Vagina (tissue), 2 donors: ENCODE measurements around the gene EFNA4. TPM values are rescaled to one million over a fixed set of nuclear protein-coding genes. Genes with fewer than 3 reads are reported as not detected.

Experiments used
- DNase-seq, 2 donors: peaks; one replicate each; pipeline ENCODE4 v3.0.0-alpha.2; 2017; ENCODE audit errors: extremely low spot score in 2 of 2
- H3K27ac ChIP-seq: fragments of 200-600 bp; sonication (generic); one replicate; pipeline ENCODE4 v1.5.1; 2019
- H3K27me3 ChIP-seq: fragments of 200-600 bp; sonication (generic); one replicate; pipeline ENCODE4 v1.5.1; 2019
- H3K36me3 ChIP-seq, 2 donors: fragments of 200-600 bp; sonication (generic); one replicate each; pipeline ENCODE4 v1.5.1; 2017 to 2019
- H3K4me1 ChIP-seq: fragments of 200-600 bp; sonication (generic); one replicate; pipeline ENCODE4 v1.5.1; 2019
- H3K4me3 ChIP-seq, 2 donors: fragments of 200-600 bp; sonication (generic); 1 replicate in 1 of 2; 2 replicates in 1 of 2; pipeline ENCODE4 v1.5.1; 2016 to 2019
- H3K9me3 ChIP-seq: fragments of 200-600 bp; sonication (generic); one replicate; pipeline ENCODE4 v1.5.1; 2019
- CTCF ChIP-seq, 3 experiments: fragments of 450-650 bp in 2 of 3; fragments of 200-600 bp in 1 of 3; sonication (generic) in 1 of 3; IDR thresholded peaks; one replicate each; pipeline ENCODE4 v1.5.1; 2017 to 2019; ENCODE audit warnings: antibody characterized with exemption in 3 of 3, mild to moderate bottlenecking in 2 of 3, moderate library complexity in 2 of 3
- POLR2A ChIP-seq, 2 donors: fragments of 450-650 bp; IDR thresholded peaks; one replicate each; pipeline ENCODE4 v1.6.1; 2017; ENCODE audit warnings: antibody characterized with exemption in 2 of 2, mild to moderate bottlenecking in 2 of 2, moderate library complexity in 2 of 2
- POLR2AphosphoS5 ChIP-seq, 2 donors: sonication (generic); formaldehyde crosslinking; IDR thresholded peaks; one replicate each; pipeline ENCODE4 v1.9.0; 2017; ENCODE audit warnings: antibody characterized with exemption in 2 of 2, mild to moderate bottlenecking in 2 of 2, low read depth in 1 of 2; ENCODE audit not compliant: insufficient read depth in 1 of 2
- intact Hi-C: fragments of 100-400 bp; cut with DNase I; formaldehyde crosslinking; loops from one replicate; pipeline ENCODE4 v1.15.1; 2023
- total RNA-seq: library from RNA; depleted of rRNA; stranded (reverse); fragments of >200 nt; gene quantifications from one replicate; pipeline ENCODE4 v1.2.3, GENCODE V29; 2016

EFNA4 gene
- total RNA-seq, 1 donor from 2014 or later, result 13.8 TPM

DNA sequence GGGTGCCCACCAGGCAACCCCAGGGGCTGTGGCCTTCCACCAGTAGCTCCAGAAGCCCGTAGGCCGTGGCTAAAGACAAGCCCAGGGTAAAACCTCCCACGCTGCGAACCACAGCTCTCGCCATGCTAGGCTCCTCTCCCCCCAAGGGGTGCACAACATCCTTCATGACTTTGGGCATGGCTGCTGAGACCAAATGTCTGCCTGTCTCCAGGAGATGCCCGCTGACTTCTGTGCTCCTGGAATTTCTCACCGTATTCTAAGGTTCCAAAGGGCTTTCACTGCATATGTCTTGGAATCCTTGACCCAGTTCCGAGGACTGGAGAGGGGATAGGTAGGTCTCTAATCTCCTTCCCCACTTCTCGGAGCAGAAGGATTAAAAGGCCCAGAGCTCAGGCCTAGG, 30.0 kb upstream of the EFNA4 start, which contains the start of the genes DCST1 and DCST2:
Gene DCST1, plus strand, starts transcription at position 301 of the 400 bp plus-strand sequence. CDS start 213 bp downstream, outside the sequence.
Gene DCST2, minus strand, starts transcription at position 258 of the 400 bp plus-strand sequence. Its CDS starts 80 bp downstream, at position 178.
- Histone ChIP-seq H3K4me3 (no peak within 1 kb of the TSS), H3K9me3 (no peaks in the 10 kb centered on the region), H3K27me3 (no peaks in the 10 kb centered on the region), H3K36me3 (no peaks in the 10 kb centered on the region), H3K4me1 (peaks cover 20% of the 10 kb centered on the region), H3K27ac (no peak within 1 kb of the TSS)
- DNase-seq, result no peak
- intact Hi-C loops, result no loop called here
- TF ChIP-seq CTCF (IDR thresholded peaks at IDR 0.05), result no peak
- TF ChIP-seq POLR2A (IDR thresholded peaks at IDR 0.05), result no peak
- TF ChIP-seq POLR2AphosphoS5 (IDR thresholded peaks at IDR 0.05; ENCODE audit: insufficient read depth in 1 of 2, low read depth in 1 of 2), result no peak

- intact Hi-C loops, result no loop called here
- no peak overlapping the region for H3K4me3 ChIP-seq
- H3K27me3 ChIP-seq, result no peaks in the 10 kb centered on the region
- TF ChIP-seq POLR2A (IDR thresholded peaks at IDR 0.05), result no peak
- TF ChIP-seq POLR2AphosphoS5 (IDR thresholded peaks at IDR 0.05; ENCODE audit: insufficient read depth in 1 of 2, low read depth in 1 of 2), result no peak
- no peak for TF ChIP-seq CTCF (IDR thresholded peaks at IDR 0.05)
- no peak overlapping the region for H3K27ac ChIP-seq
- H3K4me1 ChIP-seq, result peaks cover 29% of the 10 kb centered on the region
- H3K36me3 ChIP-seq, result no peaks in the 10 kb centered on the region
- no peaks in the 10 kb centered on the region for H3K9me3 ChIP-seq
- no peak for DNase-seq
These were observed 29.0 kb upstream of the EFNA4 start for GRCh38 chr1:155034318-155035208.

- no peaks in the 10 kb centered on the region for H3K27me3 ChIP-seq
- no peak overlapping the region for H3K4me3 ChIP-seq
- no peak overlapping the region for H3K27ac ChIP-seq
- H3K36me3 ChIP-seq, result no peaks in the 10 kb centered on the region
- no peak for DNase-seq
- no peaks in the 10 kb centered on the region for H3K9me3 ChIP-seq
- intact Hi-C loops, result no loop called here
- H3K4me1 ChIP-seq, result peaks cover 30% of the 10 kb centered on the region
- no peak for TF ChIP-seq POLR2A (IDR thresholded peaks at IDR 0.05)
- TF ChIP-seq POLR2AphosphoS5 (IDR thresholded peaks at IDR 0.05; ENCODE audit: insufficient read depth in 1 of 2, low read depth in 1 of 2), result no peak
- TF ChIP-seq CTCF (IDR thresholded peaks at IDR 0.05), result no peak
These were observed 27.6 kb upstream of the EFNA4 start for GRCh38 chr1:155035936-155036335.

GRCh38 chr1:155037043-155037442, 26.5 kb upstream of the EFNA4 start:
- H3K27ac ChIP-seq, result peak overlapping the region; percentile 76
- intact Hi-C loops, result no loop called here
- no peaks in the 10 kb centered on the region for H3K9me3 ChIP-seq
- H3K4me3 ChIP-seq, result no peak overlapping the region
- no peaks in the 10 kb centered on the region for H3K36me3 ChIP-seq
- DNase-seq, result no peak
- peaks cover 30% of the 10 kb centered on the region for H3K4me1 ChIP-seq
- TF ChIP-seq POLR2AphosphoS5 (IDR thresholded peaks at IDR 0.05; ENCODE audit: insufficient read depth in 1 of 2, low read depth in 1 of 2) (no peak), CTCF (IDR thresholded peaks at IDR 0.05) (no peak), POLR2A (IDR thresholded peaks at IDR 0.05) (no peak)
- H3K27me3 ChIP-seq, result no peaks in the 10 kb centered on the region
